Suprapubic skin (tissue), 4 donors: ENCODE data around the gene ZBTB44.

Source experiments
- EP300 ChIP-seq: sonication (generic); formaldehyde crosslinking; IDR thresholded peaks from one replicate; pipeline ENCODE4 v1.6.1; 2017; ENCODE audit warnings: antibody characterized with exemption
- POLR2A ChIP-seq, 2 donors: fragments of 450-650 bp; IDR thresholded peaks; one replicate each; pipeline ENCODE4 v1.6.1; 2017; ENCODE audit warnings: antibody characterized with exemption in 2 of 2, mild to moderate bottlenecking in 2 of 2, moderate library complexity in 2 of 2
- POLR2AphosphoS5 ChIP-seq, 3 donors: sonication (generic); formaldehyde crosslinking; IDR thresholded peaks; one replicate each; pipeline ENCODE4 v1.6.1; 2017; ENCODE audit warnings: antibody characterized with exemption in 3 of 3
- TF ChIP-seq, protein P1 (sequence below), 2 donors: fragments of 200-600 bp in 1 of 2; fragments of 450-650 bp in 1 of 2; sonication (generic) in 1 of 2; IDR thresholded peaks; one replicate each; pipeline ENCODE4 v1.5.1; 2016 to 2019; ENCODE audit warnings: antibody characterized with exemption in 2 of 2, mild to moderate bottlenecking in 1 of 2, moderate library complexity in 1 of 2

GRCh38 chr11:130211781-130212401, 102.8 kb downstream of the ZBTB44 start:
- TF ChIP-seq, protein P1, sequence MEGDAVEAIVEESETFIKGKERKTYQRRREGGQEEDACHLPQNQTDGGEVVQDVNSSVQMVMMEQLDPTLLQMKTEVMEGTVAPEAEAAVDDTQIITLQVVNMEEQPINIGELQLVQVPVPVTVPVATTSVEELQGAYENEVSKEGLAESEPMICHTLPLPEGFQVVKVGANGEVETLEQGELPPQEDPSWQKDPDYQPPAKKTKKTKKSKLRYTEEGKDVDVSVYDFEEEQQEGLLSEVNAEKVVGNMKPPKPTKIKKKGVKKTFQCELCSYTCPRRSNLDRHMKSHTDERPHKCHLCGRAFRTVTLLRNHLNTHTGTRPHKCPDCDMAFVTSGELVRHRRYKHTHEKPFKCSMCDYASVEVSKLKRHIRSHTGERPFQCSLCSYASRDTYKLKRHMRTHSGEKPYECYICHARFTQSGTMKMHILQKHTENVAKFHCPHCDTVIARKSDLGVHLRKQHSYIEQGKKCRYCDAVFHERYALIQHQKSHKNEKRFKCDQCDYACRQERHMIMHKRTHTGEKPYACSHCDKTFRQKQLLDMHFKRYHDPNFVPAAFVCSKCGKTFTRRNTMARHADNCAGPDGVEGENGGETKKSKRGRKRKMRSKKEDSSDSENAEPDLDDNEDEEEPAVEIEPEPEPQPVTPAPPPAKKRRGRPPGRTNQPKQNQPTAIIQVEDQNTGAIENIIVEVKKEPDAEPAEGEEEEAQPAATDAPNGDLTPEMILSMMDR (IDR thresholded peaks at IDR 0.05) = no peak
- no peak for TF ChIP-seq POLR2A (IDR thresholded peaks at IDR 0.05)
- no peak for TF ChIP-seq EP300
- TF ChIP-seq POLR2AphosphoS5 (IDR thresholded peaks at IDR 0.05) = no peak
